Endothelial cell of umbilical vein (primary cell): ENCODE results near the gene BCOR. TPM values are rescaled to one million over a fixed set of nuclear protein-coding genes. Genes with fewer than 3 reads are reported as not detected.

Source experiments
- BruUV-seq: library from RNA; stranded (reverse); fragments of 400-500 nt; replicated peaks from 2 replicates; lab custom pipeline; 2021; lab: Mats Ljungman, UMichigan
- CTCF ChIA-PET: fragments of 300-600, 350-600 bp; sonication (Branson Sonifier 250); formaldehyde crosslinking; loops from one replicate; lab custom pipeline; 2021; ENCODE audit warnings: antibody characterized with exemption, inconsistent platforms; lab: Charles Lee
- POLR2A ChIA-PET: fragments of 300-600, 350-600 bp; sonication (Branson Sonifier 250); formaldehyde crosslinking; loops from one replicate; lab custom pipeline; 2021; ENCODE audit warnings: antibody characterized with exemption, inconsistent platforms; lab: Charles Lee
- DNase-seq: peaks from one replicate; pipeline ENCODE4 v3.0.0-alpha.2; 2011; ENCODE audit warnings: low read depth, low spot score
- FAIRE-seq: peaks from 2 replicates; lab custom pipeline; 2011; peaks lifted over from hg19 to GRCh38; lab: Jason Lieb, UNC
- H2AFZ ChIP-seq: 2 replicates; pipeline ENCODE4 v1.6.0; 2012; ENCODE audit warnings: low read depth, low read length, control low read depth, inconsistent platforms
- H3K27ac ChIP-seq: 2 replicates; pipeline ENCODE4 v1.5.1; 2011; ENCODE audit warnings: low read depth, mild to moderate bottlenecking, control low read depth, low read length, moderate library complexity; ENCODE audit not compliant: insufficient read depth
- H3K27me3 ChIP-seq, 2 experiments: 2 replicates each; pipeline versions ENCODE4 v1.6.0 to v1.6.1; 2011; ENCODE audit warnings: low read length in 2 of 2, mixed read lengths in 1 of 2; ENCODE audit not compliant: control insufficient read depth in 2 of 2, insufficient read depth in 2 of 2
- H3K36me3 ChIP-seq, 2 experiments: 2 replicates in 1 of 2; 3 replicates in 1 of 2; pipeline ENCODE4 v1.5.1; 2011; ENCODE audit warnings: low read length in 2 of 2, mild to moderate bottlenecking in 1 of 2, moderate library complexity in 1 of 2; ENCODE audit not compliant: control insufficient read depth in 2 of 2, insufficient read depth in 2 of 2; ENCODE audit errors: extremely low read depth in 1 of 2
- H3K4me1 ChIP-seq: 3 replicates; pipeline ENCODE4 v1.5.1; 2011; ENCODE audit warnings: mild to moderate bottlenecking, low read length; ENCODE audit not compliant: control insufficient read depth, insufficient read depth; ENCODE audit errors: extremely low read depth
- H3K4me2 ChIP-seq: 2 replicates; pipeline ENCODE4 v1.6.1; 2011; ENCODE audit warnings: low read length, control low read depth, mixed read lengths; ENCODE audit not compliant: insufficient read depth
- H3K4me3 ChIP-seq, 3 experiments: fragments of 200-600 bp in 1 of 3; sonication (generic), shearing (Covaris generic) in 1 of 3; replicated peaks in 1 of 3; 2 replicates each; pipeline ENCODE4 v1.5.1; 2011 to 2016; ENCODE audit warnings: control low read depth in 3 of 3, low read length in 3 of 3, mild to moderate bottlenecking in 2 of 3, inconsistent platforms in 1 of 3, low read depth in 1 of 3, moderate library complexity in 1 of 3; ENCODE audit not compliant: insufficient read depth in 1 of 3
- H3K79me2 ChIP-seq: 2 replicates; pipeline ENCODE4 v1.6.0; 2012; ENCODE audit warnings: low read length, inconsistent platforms; ENCODE audit not compliant: control insufficient read depth, insufficient read depth
- H3K9ac ChIP-seq: replicated peaks from 2 replicates; pipeline ENCODE3; 2011; ENCODE audit warnings: low read length, control low read depth; ENCODE audit not compliant: insufficient read depth; ENCODE audit errors: extremely low read depth
- H3K9me1 ChIP-seq: replicated peaks from 3 replicates; pipeline ENCODE4 v1.6.0; 2011; ENCODE audit warnings: mild to moderate bottlenecking, low read length; ENCODE audit not compliant: control insufficient read depth, insufficient read depth; ENCODE audit errors: extremely low read depth
- H3K9me3 ChIP-seq: replicated peaks from 2 replicates; pipeline ENCODE4 v1.5.1; 2012; ENCODE audit warnings: low read length, inconsistent platforms; ENCODE audit not compliant: control insufficient read depth, insufficient read depth
- H4K20me1 ChIP-seq: replicated peaks from 2 replicates; pipeline ENCODE3; 2011; ENCODE audit warnings: mild to moderate bottlenecking, low read length; ENCODE audit not compliant: control insufficient read depth, insufficient read depth; ENCODE audit errors: extremely low read depth
- EZH2 ChIP-seq: IDR thresholded peaks from 2 replicates; pipeline ENCODE4 v1.6.1; 2012; ENCODE audit warnings: borderline replicate concordance, low read depth, mild to moderate bottlenecking, moderate library complexity, low read length, inconsistent platforms; ENCODE audit not compliant: severe bottlenecking
- FOS ChIP-seq: IDR thresholded peaks from 2 replicates; pipeline ENCODE4 v1.6.1; 2011; ENCODE audit warnings: mild to moderate bottlenecking, low read length, moderate library complexity, borderline replicate concordance; ENCODE audit not compliant: insufficient read depth
- GATA2 ChIP-seq: IDR thresholded peaks from 2 replicates; pipeline ENCODE4 v1.7.0; 2011; ENCODE audit warnings: low read depth, mild to moderate bottlenecking, moderate library complexity, mixed read lengths, low read length; ENCODE audit not compliant: insufficient read length, insufficient read depth
- JUN ChIP-seq: IDR thresholded peaks from 2 replicates; pipeline ENCODE4 v1.6.1; 2011; ENCODE audit warnings: borderline replicate concordance, low read depth; ENCODE audit not compliant: insufficient read length, insufficient read depth
- MYC ChIP-seq: IDR thresholded peaks from one replicate; pipeline ENCODE4 v1.6.1; 2011; ENCODE audit warnings: mild to moderate bottlenecking, low read depth, low read length
- POLR2A ChIP-seq: IDR thresholded peaks from 2 replicates; pipeline ENCODE4 v1.6.1; 2012; ENCODE audit warnings: low read depth, mild to moderate bottlenecking, control low read depth, low read length
- POLR2AphosphoS5 ChIP-seq: IDR thresholded peaks from 2 replicates; pipeline ENCODE4 v1.6.1; 2012; ENCODE audit warnings: low read depth, mild to moderate bottlenecking, control low read depth, low read length, moderate library complexity; ENCODE audit not compliant: insufficient read depth
- dilution Hi-C: fragments of 300-500 bp; cut with MboI; formaldehyde crosslinking; loops from one replicate; pipeline ENCODE4 v1.15.0; 2019; ENCODE audit warnings: low sequenced_read_pairs; ENCODE audit not compliant: extremely low pct_ligation_motif_present
- intact Hi-C: fragments of 100-400 bp; cut with micrococcal nuclease; formaldehyde crosslinking; loops from one replicate; pipeline ENCODE4 v1.10.0; 2022
- polyA plus RNA-seq, 4 experiments: library from polyadenylated mRNA; depleted of rRNA in 3 of 4; stranded (reverse) in 3 of 4; unstranded in 1 of 4; fragments of >200 nt; gene quantifications; 2 replicates each; pipeline versions ENCODE4 v1.2.1 to v1.2.3, GENCODE V29; 2011 to 2012; ENCODE audit warnings: missing spikeins in 1 of 4
- total RNA-seq: library from RNA; stranded (reverse); gene quantifications from 2 replicates; pipeline ENCODE4 v1.2.3, GENCODE V29; 2021
- TF ChIP-seq, protein P1 (sequence below), 2 donors: IDR thresholded peaks; 1 replicate in 1 of 2; 2 replicates in 1 of 2; pipeline ENCODE4 v1.5.1; 2011; ENCODE audit warnings: low read length in 2 of 2, mild to moderate bottlenecking in 2 of 2, moderate library complexity in 2 of 2, control low read depth in 1 of 2, inconsistent platforms in 1 of 2, low read depth in 1 of 2; ENCODE audit not compliant: insufficient read depth in 1 of 2; ENCODE audit errors: extremely low read depth in 1 of 2
- TF ChIP-seq, protein P2 (sequence below): IDR thresholded peaks from 2 replicates; pipeline ENCODE4 v1.6.1; 2011; ENCODE audit not compliant: insufficient read depth, insufficient read length

BCOR gene
- total and polyA plus RNA-seq, 2 donors (not counting 3 experiments of a cell fraction or from before 2014, with no cell fraction given): 10.1 to 24.2 TPM

GRCh38 chrX:40099055-40099958 is 1.5 kb upstream of the BCOR start:
- Histone ChIP-seq H3K4me2 (peak overlapping the region; percentile 67), H3K9me3 (no peaks in the 10 kb centered on the region), H3K36me3 (no peaks in the 10 kb centered on the region), H3K9me1 (no peaks in the 10 kb centered on the region), H3K79me2 (peaks cover 22% of the 10 kb centered on the region), H3K27me3 (no peaks in the 10 kb centered on the region), H3K27ac (no peak overlapping the region), H4K20me1 (no peaks in the 10 kb centered on the region), H3K4me1 (peaks cover 7% of the 10 kb centered on the region), H2AFZ (no peak overlapping the region), H3K4me3 (peak overlapping the region; percentile 24 to 55 (median 43)), H3K9ac (no peak overlapping the region)
- no TSS peak for BruUV-seq
- dilution Hi-C loops: no loop called here
- TF ChIP-seq, protein P1, sequence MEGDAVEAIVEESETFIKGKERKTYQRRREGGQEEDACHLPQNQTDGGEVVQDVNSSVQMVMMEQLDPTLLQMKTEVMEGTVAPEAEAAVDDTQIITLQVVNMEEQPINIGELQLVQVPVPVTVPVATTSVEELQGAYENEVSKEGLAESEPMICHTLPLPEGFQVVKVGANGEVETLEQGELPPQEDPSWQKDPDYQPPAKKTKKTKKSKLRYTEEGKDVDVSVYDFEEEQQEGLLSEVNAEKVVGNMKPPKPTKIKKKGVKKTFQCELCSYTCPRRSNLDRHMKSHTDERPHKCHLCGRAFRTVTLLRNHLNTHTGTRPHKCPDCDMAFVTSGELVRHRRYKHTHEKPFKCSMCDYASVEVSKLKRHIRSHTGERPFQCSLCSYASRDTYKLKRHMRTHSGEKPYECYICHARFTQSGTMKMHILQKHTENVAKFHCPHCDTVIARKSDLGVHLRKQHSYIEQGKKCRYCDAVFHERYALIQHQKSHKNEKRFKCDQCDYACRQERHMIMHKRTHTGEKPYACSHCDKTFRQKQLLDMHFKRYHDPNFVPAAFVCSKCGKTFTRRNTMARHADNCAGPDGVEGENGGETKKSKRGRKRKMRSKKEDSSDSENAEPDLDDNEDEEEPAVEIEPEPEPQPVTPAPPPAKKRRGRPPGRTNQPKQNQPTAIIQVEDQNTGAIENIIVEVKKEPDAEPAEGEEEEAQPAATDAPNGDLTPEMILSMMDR (IDR thresholded peaks at IDR 0.05; ENCODE audit: extremely low read depth in 1 of 2, insufficient read depth in 1 of 2, low read depth in 1 of 2, low read length in 2 of 2): no peak
- TF ChIP-seq MYC (no peak), FOS (no peak), GATA2 (no peak), POLR2AphosphoS5 (no peak), POLR2A (no peak), JUN (no peak), EZH2 (no peak)
- TF ChIP-seq, protein P2, sequence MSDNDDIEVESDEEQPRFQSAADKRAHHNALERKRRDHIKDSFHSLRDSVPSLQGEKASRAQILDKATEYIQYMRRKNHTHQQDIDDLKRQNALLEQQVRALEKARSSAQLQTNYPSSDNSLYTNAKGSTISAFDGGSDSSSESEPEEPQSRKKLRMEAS: no peak
- intact Hi-C loops: loop anchor here (5.0 kb wide), 2 partner anchors 277 to 367 kb away; no protein-coding TSS in a partner anchor
- DNase-seq (no peak), FAIRE-seq (peak; percentile 67)
- ChIA-PET CTCF (interaction anchor here (0.9 to 2.2 kb wide), 7 partner anchors 8 to 368 kb away, joined by 3 to 8 read pairs (median 4); no protein-coding TSS in a partner anchor), POLR2A (interaction anchor here (0.7 kb wide), 2 partner anchors 9 to 57 kb away, joined by 4 to 10 read pairs; no protein-coding TSS in a partner anchor)
